ENCODE results near the gene IQCH.
A peak's percentile ranks its signal among the peaks of the same experiment; 100 is the strongest.
"Not testable (repeated sequence)": the region's sequence is repeated elsewhere in the genome, so short reads cannot be mapped to it uniquely, and the experiment has no call there.

Gene IQCH

DNA sequence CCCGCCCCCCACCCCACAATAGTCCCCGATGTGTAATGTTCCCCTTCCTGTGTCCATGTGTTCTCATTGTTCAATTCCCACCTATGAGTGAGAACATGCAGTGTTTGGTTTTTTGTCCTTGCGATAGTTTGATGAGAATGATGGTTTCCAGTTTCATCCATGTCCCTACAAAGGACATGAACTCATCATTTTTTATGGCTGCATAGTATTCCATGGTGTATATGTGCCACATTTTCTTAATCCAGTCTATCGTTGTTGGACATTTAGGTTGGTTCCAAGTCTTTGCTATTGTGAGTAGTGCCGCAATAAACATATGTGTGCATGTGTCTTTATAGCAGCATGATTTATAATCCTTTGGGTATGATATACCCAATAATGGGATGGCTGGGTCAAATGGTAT lies 193.8 kb downstream of the IQCH start:
- not testable (repeated sequence) for DNase-seq (ENCODE audit: low read depth)

DNA sequence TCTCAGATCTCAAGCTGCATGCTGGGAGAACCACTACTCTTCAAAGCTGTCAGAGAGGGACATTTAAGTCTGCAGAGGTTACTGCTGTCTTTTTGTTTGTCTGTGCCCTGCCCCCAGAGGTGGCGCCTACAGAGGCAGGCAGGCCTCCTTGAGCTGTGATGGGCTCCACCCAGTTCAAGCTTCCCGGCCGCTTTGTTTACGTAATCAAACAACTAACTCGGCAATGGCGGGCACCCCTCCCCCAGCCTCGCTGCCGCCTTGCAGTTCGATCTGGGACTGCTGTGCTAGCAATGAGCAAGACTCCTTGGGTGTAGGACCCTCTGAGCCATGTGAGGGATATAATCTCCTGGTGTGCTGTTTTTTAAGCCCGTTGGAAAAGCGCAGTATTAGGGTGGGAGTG lies 199.1 kb downstream of the IQCH start:
- DNase-seq (ENCODE audit: low read depth): not testable (repeated sequence)

DNA sequence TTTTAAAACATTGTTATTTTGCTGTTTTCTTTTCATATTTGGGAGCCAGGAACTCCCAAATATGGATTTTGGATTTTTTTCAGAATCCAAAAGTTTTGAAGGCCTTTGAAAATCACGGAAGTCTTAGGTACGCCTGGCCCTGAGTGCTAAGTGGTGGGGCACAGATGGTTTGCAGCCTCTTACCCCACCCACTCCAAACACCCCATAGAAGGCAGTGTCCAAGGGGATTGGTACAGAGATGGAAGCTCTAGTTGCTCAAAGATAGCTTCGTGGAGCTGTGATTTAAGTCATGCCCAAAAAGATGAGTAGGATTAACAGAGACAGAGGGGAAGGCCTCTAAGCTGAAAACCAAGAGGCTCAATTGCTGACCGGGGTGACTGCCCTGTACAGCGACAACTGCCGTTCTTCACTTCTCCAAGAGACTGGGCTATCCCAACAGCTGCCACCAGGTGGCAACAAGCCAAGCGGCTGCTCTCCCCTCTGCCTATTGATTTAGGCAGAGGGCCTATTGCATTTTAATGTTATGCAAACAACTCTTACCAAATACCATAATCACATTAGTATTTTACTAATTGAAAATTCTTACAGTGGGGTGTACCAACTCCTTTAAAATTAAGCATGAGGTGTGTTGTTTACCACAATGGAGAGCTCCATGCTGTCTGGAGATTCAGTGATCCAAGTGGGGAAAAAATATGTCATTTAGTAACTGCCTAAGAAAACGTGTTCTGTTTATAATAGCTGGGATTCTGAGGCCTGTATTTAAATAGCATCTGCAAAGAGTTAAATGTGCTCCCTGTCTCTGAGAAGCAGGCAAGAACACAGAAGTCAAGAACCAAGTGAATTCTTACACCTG lies 202.3 kb downstream of the IQCH start:
- no peak for DNase-seq (ENCODE audit: low read depth)

GRCh38 chr15:67458331-67459029 lies 203.9 kb downstream of the IQCH start:
- DNase-seq (ENCODE audit: low read depth): no peak

DNA sequence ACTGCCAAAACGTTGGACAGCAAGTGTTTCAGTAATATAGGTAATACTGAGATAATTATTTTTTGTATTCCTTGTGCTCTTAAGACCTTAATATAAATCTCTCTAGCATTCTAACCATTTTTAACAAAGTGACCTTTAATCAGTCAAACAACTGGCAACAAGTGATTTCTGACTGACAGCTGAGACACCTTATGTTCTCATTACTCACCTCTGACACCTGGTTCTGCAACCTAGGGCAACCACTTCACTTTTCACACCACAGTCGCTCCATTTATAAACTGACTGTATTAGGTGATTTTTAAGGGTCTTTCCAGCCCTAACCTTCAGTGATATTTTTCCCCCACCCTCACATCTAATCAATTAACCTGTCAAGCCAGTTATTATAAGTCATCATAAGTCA lies 205.9 kb downstream of the IQCH start:
- no peak for DNase-seq (ENCODE audit: low read depth)

DNA sequence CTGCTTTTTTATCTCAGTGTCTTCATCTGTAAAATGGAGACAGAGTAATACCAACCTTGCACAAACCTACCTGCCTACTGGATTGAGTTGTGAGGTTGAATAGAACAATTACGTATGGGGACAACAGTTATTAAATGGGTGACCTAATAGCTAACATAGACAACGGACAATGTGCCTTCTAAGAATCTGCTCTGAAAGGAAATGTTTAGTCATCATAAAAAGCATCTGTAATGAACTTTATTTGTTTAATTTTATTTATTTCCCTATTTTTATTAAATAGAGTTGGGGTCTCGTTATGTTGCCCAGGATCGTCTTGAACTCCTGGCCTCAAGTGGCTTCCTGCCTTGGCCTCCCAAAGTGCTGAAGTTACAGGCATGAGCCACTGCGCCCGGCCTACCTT lies 207.1 kb downstream of the IQCH start:
- DNase-seq (ENCODE audit: low read depth): no peak

DNA sequence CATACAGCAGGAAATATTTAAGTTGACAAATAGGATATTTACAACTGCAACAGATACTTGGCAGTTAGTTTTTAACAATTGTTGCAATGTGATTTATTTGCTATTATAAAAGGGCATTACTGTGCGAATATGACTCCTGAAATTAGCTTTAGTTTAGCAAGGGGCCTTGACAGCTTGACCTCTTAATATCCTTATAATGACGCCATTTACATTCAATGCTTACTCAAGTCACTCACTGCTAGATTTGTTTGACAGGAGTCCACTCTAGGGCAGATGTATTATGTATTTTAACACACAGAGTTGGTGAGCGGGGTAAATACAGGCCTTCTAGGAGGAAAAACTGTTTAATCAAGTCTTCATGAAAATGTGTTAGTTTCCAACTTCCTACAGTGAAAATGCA lies 208.3 kb downstream of the IQCH start:
- DNase-seq (ENCODE audit: low read depth): no peak

DNA sequence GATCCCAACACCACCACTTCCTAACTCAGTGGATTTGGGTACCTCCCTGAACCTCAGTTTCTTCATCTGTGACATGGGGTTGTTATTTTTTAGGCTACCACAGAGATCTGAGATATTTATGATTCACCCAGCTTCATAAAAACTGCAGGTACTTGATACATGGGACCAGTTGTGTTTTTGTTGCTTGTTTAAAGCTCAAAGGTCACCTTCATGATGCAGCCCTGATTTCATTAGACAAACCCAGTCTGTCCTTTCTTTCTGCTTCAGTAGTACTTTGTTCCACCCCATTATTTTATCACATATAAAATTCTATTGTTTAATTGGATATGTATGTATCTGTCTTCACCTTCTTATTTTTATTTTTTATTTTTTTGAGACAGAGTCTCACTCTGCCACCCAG lies 208.9 kb downstream of the IQCH start:
- no peak for DNase-seq (ENCODE audit: low read depth)

- no peak for DNase-seq (ENCODE audit: low read depth)
Observed at GRCh38 chr15:67465196-67465952, 210.8 kb downstream of the IQCH start.

DNA sequence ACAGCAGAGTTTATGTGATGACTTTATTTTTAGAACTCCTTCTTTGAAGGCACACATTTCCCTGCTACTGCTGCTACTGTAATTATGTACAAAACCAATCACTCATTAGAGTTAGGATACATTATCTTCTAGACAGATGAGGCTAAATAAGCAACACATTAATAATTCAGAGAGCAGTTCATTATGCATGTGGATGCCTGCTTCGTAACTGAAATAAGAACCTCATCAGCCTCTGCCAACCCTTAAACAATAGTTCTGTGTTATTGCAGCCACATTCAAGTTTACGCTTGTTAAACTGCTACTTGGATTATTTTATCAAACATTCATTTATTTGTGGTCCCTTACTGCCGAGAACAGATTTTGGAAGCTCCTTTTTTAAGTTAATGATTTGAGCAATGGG lies 213.8 kb downstream of the IQCH start:
- DNase-seq (ENCODE audit: low read depth): no peak

- no peak for DNase-seq (ENCODE audit: low read depth)
Observed at GRCh38 chr15:67469680-67470079, 215.1 kb downstream of the IQCH start.

- DNase-seq (ENCODE audit: low read depth): no peak
Observed at GRCh38 chr15:67472957-67473356, 218.4 kb downstream of the IQCH start.

DNA sequence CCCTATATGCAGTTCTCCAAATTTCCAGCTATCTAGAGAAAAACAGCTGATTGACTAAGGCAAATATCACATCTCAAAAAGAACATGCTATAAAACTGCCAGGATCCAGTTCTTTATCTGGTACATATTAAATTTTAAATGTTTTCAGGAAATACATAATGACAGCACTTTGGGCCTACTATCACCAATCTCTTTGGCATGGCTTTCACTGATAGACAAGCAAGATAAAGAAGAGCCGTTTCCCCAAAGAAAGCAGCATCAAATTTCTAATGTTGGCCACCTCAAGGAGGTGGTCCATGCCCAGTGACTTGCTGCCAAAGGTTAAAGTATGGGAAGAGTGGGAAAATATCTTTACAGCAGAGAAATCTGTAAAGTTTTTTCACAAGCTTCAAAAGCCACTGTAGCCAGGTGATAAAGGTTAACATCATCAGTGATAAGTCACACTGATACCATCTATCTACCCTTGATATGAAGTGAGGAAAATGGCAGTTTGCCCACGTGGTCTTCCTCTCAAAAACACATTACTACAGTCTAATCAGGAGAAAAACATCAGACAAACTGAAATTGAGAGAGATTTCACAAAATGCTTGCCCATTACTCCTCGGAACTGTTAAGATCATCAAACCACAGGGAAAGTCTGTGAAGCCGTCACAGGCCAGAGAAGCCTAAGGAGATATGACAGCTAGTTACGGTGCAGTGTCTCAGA lies 220.0 kb downstream of the IQCH start:
- no peak for DNase-seq (ENCODE audit: low read depth)

- DNase-seq (ENCODE audit: low read depth): peak; percentile 22
Observed at GRCh38 chr15:67479781-67480505, 225.4 kb downstream of the IQCH start.

- no peak for DNase-seq (ENCODE audit: low read depth)
Observed at GRCh38 chr15:67480741-67481140, 226.2 kb downstream of the IQCH start.

GRCh38 chr15:67481680-67482079 lies 227.1 kb downstream of the IQCH start:
- no peak for DNase-seq (ENCODE audit: low read depth)

- DNase-seq (ENCODE audit: low read depth): no peak
Observed at GRCh38 chr15:67495585-67495984, 241.0 kb downstream of the IQCH start.

DNA sequence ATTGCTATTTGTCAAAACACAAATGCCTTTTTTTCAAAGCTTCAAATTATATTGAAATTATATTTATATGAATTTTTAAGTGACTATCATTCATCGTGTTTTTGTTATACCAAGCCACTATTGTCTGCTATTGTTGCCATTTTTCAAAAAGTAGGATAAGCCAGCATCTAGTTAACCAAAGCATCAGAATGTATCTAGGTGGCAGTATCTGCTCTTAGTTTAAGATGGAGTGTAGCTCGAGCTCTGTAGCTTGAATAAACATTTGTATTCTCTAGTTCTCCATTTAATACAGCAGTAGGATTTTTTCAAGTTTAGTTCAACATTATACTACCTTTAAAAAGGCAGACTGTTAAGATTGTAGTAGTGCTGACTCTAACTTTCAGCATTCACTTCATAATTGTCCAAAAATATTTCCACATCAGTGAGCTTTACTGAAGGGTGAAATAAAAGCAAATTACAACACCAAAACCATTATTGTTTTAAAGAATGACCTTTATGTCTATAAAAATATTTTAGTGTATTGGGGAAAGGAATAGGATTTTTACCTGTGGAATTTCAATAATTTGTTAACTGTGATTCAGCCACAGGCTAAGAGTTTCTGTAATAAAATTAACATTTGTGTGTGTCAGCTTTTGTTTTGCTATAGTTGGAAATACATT lies 246.7 kb downstream of the IQCH start:
- no peak for DNase-seq (ENCODE audit: low read depth)

- DNase-seq (ENCODE audit: low read depth): no peak
Observed at GRCh38 chr15:67501836-67502461, 247.4 kb downstream of the IQCH start.

- no peak for DNase-seq (ENCODE audit: low read depth)
Observed at GRCh38 chr15:67504056-67504455, 249.5 kb downstream of the IQCH start.
